ENCODE data around the gene AVPR1B. TPM values are rescaled to one million over a fixed set of nuclear protein-coding genes. Genes with fewer than 3 reads are reported as not detected.

The AVPR1B gene
- total and polyA plus RNA-seq, 3 donors from 2014 or later = not detected

DNA sequence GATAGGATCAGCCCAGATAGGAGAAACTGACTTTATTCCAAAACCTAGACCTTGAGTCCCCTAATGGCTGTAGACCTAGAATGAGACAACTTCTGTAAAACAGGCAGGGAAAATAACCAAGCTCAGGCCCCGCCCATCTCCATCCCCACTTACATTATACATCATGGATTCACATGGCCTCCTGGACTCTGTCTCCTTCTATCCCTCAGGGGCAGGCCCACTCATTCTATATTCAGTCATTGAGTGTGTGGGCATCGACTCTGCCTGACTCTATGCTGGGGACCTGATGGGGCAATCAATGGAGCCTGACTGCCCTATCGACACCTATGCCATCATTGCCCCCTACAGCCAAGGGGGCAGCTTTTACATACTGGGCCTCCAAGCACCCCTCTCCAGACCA, 6.4 kb downstream of the AVPR1B start:
- Histone ChIP-seq H3K4me1 (no peaks in the 10 kb centered on the region), H3K27me3 (no peaks in the 10 kb centered on the region), H3K9me3 (no peaks in the 10 kb centered on the region), H3K4me3 (no peak overlapping the region), H3K36me3 (ENCODE audit: low read depth, missing control alignments) (no peaks in the 10 kb centered on the region), H3K27ac (no peak overlapping the region)
- 87 to 96% methylated on average over 3 of the region's 3 CpGs for WGBS, 2 donors
- no peak for DNase-seq
- TF ChIP-seq POLR2A (IDR thresholded peaks at IDR 0.05) (no peak), CTCF (IDR thresholded peaks at IDR 0.05) (no peak)
- intact Hi-C loops (cut with DNase I; ENCODE audit: low total_unique reads) = no loop called here

GRCh38 chr1:206110161-206110560, 7.0 kb downstream of the AVPR1B start:
- no peaks in the 10 kb centered on the region for H3K4me1 ChIP-seq
- intact Hi-C loops (cut with DNase I; ENCODE audit: low total_unique reads) = no loop called here
- no peak for DNase-seq

GRCh38 chr1:206109718-206110117, 7.5 kb downstream of the AVPR1B start:
- H3K4me1 ChIP-seq = no peaks in the 10 kb centered on the region

More at GRCh38 chr1:206110161-206110560, 7.0 kb downstream of the AVPR1B start:
- Histone ChIP-seq H3K36me3 (ENCODE audit: low read depth, missing control alignments) (no peaks in the 10 kb centered on the region), H3K9me3 (no peaks in the 10 kb centered on the region), H3K27me3 (no peaks in the 10 kb centered on the region), H3K4me3 (no peak overlapping the region), H3K27ac (no peak overlapping the region)
- TF ChIP-seq POLR2A (IDR thresholded peaks at IDR 0.05) (no peak), CTCF (IDR thresholded peaks at IDR 0.05) (no peak)
- 81 to 96% methylated on average over 2 to 15 of the region's 15 CpGs for WGBS, 2 donors

GRCh38 chr1:206108635-206109034, 8.6 kb downstream of the AVPR1B start:
- WGBS, 2 donors = 90 to 100% methylated on average over 2 of the region's 2 CpGs

More at GRCh38 chr1:206109718-206110117, 7.5 kb downstream of the AVPR1B start:
- H3K36me3 ChIP-seq (ENCODE audit: low read depth, missing control alignments) = no peaks in the 10 kb centered on the region
- H3K27me3 ChIP-seq = no peaks in the 10 kb centered on the region
- no peak overlapping the region for H3K27ac ChIP-seq
- H3K4me3 ChIP-seq = no peak overlapping the region
- WGBS, 2 donors = 90 to 98% methylated on average over 4 of the region's 4 CpGs
- TF ChIP-seq CTCF (IDR thresholded peaks at IDR 0.05) = no peak
- no peak for TF ChIP-seq POLR2A (IDR thresholded peaks at IDR 0.05)
- no peaks in the 10 kb centered on the region for H3K9me3 ChIP-seq
- no peak for DNase-seq
- intact Hi-C loops (cut with DNase I; ENCODE audit: low total_unique reads) = loop anchor here (10.0 kb wide), 1 partner anchor 125 kb away; no protein-coding TSS in a partner anchor

More at GRCh38 chr1:206108635-206109034, 8.6 kb downstream of the AVPR1B start:
- no peak overlapping the region for H3K27ac ChIP-seq
- no peak for DNase-seq
- no peaks in the 10 kb centered on the region for H3K4me1 ChIP-seq
- no peaks in the 10 kb centered on the region for H3K36me3 ChIP-seq (ENCODE audit: low read depth, missing control alignments)
- no peaks in the 10 kb centered on the region for H3K9me3 ChIP-seq
- intact Hi-C loops (cut with DNase I; ENCODE audit: low total_unique reads) = loop anchor here (10.0 kb wide), 1 partner anchor 124 kb away; no protein-coding TSS in a partner anchor
- no peaks in the 10 kb centered on the region for H3K27me3 ChIP-seq
- TF ChIP-seq POLR2A (IDR thresholded peaks at IDR 0.05) (no peak), CTCF (IDR thresholded peaks at IDR 0.05) (no peak)
- H3K4me3 ChIP-seq = no peak overlapping the region

Data from testis (tissue), 3 donors.